HEK293 (cell line): ENCODE data around the gene MRPL18.

Experiments used
- HOXC10 ChIP-seq: sonication (generic); formaldehyde crosslinking; IDR thresholded peaks from 2 replicates; pipeline ENCODE4 v1.8.1; 2023; ENCODE audit warnings: mild to moderate bottlenecking, missing genetic modification reagents
- KLF10 ChIP-seq: fragments of 450-650 bp; IDR thresholded peaks from 2 replicates; pipeline ENCODE4 v1.5.1; 2018; ENCODE audit warnings: missing biosample characterization, mild to moderate bottlenecking, missing genetic modification characterization
- RBAK ChIP-seq: fragments of 450-650 bp; formaldehyde crosslinking; IDR thresholded peaks from 2 replicates; pipeline ENCODE4 v1.5.1; 2016; ENCODE audit warnings: missing biosample characterization, missing genetic modification characterization
- YY1 ChIP-seq: fragments of 450-650 bp; formaldehyde crosslinking; IDR thresholded peaks from 2 replicates; pipeline ENCODE4 v1.5.1; 2018; ENCODE audit warnings: missing biosample characterization, missing genetic modification characterization
- ZBTB17 ChIP-seq: fragments of 450-650 bp; formaldehyde crosslinking; IDR thresholded peaks from 2 replicates; pipeline ENCODE4 v1.5.1; 2016; ENCODE audit warnings: missing biosample characterization, missing genetic modification characterization
- ZFHX2 ChIP-seq: fragments of 450-650 bp; formaldehyde crosslinking; conservative IDR thresholded peaks from 2 replicates; pipeline ENCODE4 v1.5.1; 2016; ENCODE audit warnings: missing biosample characterization, missing genetic modification characterization
- ZNF221 ChIP-seq: fragments of 450-650 bp; formaldehyde crosslinking; IDR thresholded peaks from 2 replicates; pipeline ENCODE4 v1.5.1; 2017; ENCODE audit warnings: missing biosample characterization, missing genetic modification characterization, borderline replicate concordance
- ZNF544 ChIP-seq: fragments of 450-650 bp; formaldehyde crosslinking; IDR thresholded peaks from 2 replicates; pipeline ENCODE4 v1.5.0; 2017; ENCODE audit warnings: missing biosample characterization, missing genetic modification characterization
- ZNF776 ChIP-seq: fragments of 450-650 bp; formaldehyde crosslinking; IDR thresholded peaks from 2 replicates; pipeline ENCODE4 v1.5.0; 2017; ENCODE audit warnings: missing biosample characterization, missing genetic modification characterization, borderline replicate concordance
- TF ChIP-seq, protein P1 (sequence below): fragments of 450-650 bp; formaldehyde crosslinking; IDR thresholded peaks from 2 replicates; pipeline ENCODE4 v1.5.1; 2016; ENCODE audit warnings: missing biosample characterization, missing genetic modification characterization
- TF ChIP-seq, protein P2 (sequence below): fragments of 450-650 bp; formaldehyde crosslinking; IDR thresholded peaks from 2 replicates; pipeline ENCODE4 v1.5.1; 2016; ENCODE audit warnings: missing biosample characterization, missing genetic modification characterization
- TF ChIP-seq, protein P3 (sequence below): fragments of 450-650 bp; formaldehyde crosslinking; IDR thresholded peaks from 2 replicates; pipeline ENCODE4 v1.5.1; 2016; ENCODE audit warnings: missing biosample characterization, missing genetic modification characterization
- TF ChIP-seq, protein P4 (sequence below): fragments of 450-650 bp; IDR thresholded peaks from 2 replicates; pipeline ENCODE4 v1.5.1; 2018; ENCODE audit warnings: missing biosample characterization, mild to moderate bottlenecking, missing genetic modification characterization
- TF ChIP-seq, protein P5 (sequence below): fragments of 450-650 bp; formaldehyde crosslinking; IDR thresholded peaks from 2 replicates; pipeline ENCODE4 v1.5.1; 2017; ENCODE audit warnings: missing biosample characterization, missing genetic modification characterization

DNA sequence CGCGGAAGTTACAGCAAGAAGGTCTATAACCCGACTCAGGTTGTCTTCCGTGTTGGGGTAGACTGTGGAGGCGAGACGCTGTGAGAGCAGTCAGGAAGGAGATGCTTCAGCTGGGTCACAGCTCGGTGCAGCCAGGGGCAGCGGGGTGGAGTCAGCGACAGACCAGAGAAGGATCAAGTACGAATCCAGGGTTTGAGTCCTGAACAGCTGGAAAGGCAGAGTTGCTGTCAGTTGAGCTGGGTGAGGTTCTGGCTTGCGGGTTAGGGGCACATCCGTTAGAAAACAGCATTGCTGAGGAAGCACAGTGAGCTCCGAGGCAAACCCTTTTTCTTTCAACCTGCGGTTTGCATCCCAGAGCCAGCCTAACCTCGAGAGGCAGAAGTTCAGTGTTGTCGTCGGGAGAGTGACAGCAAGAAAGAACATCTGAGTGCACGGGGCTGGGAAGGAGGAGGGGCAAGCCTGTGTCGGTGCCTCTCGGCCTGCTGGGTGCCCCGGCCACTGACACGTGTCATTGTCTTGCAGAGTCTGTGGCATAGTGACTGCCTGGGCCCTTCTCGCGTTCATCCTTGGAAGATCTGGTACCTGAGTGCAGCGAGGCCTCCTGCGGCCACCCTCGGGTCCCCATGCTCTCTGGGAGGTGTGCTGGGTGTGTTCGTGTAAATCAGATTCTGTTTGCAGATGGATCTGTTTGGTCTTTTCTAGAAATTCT, 29.8 kb downstream of the MRPL18 start:
- TF ChIP-seq, protein P1, sequence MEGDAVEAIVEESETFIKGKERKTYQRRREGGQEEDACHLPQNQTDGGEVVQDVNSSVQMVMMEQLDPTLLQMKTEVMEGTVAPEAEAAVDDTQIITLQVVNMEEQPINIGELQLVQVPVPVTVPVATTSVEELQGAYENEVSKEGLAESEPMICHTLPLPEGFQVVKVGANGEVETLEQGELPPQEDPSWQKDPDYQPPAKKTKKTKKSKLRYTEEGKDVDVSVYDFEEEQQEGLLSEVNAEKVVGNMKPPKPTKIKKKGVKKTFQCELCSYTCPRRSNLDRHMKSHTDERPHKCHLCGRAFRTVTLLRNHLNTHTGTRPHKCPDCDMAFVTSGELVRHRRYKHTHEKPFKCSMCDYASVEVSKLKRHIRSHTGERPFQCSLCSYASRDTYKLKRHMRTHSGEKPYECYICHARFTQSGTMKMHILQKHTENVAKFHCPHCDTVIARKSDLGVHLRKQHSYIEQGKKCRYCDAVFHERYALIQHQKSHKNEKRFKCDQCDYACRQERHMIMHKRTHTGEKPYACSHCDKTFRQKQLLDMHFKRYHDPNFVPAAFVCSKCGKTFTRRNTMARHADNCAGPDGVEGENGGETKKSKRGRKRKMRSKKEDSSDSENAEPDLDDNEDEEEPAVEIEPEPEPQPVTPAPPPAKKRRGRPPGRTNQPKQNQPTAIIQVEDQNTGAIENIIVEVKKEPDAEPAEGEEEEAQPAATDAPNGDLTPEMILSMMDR (tag by site-specific recombination) = no peak
- TF ChIP-seq HOXC10 (CRISPR knock-in tag) (no peak), ZNF221 (no peak), ZNF544 (tag by site-specific recombination) (no peak), RBAK (no peak), YY1 (tag by site-specific recombination) (no peak), ZNF776 (no peak), ZBTB17 (tag by site-specific recombination) (no peak), KLF10 (no peak), ZFHX2 (tag by site-specific recombination) (no peak)
- TF ChIP-seq, protein P2, sequence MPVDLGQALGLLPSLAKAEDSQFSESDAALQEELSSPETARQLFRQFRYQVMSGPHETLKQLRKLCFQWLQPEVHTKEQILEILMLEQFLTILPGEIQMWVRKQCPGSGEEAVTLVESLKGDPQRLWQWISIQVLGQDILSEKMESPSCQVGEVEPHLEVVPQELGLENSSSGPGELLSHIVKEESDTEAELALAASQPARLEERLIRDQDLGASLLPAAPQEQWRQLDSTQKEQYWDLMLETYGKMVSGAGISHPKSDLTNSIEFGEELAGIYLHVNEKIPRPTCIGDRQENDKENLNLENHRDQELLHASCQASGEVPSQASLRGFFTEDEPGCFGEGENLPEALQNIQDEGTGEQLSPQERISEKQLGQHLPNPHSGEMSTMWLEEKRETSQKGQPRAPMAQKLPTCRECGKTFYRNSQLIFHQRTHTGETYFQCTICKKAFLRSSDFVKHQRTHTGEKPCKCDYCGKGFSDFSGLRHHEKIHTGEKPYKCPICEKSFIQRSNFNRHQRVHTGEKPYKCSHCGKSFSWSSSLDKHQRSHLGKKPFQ (tag by site-specific recombination) = no peak
- TF ChIP-seq, protein P3, sequence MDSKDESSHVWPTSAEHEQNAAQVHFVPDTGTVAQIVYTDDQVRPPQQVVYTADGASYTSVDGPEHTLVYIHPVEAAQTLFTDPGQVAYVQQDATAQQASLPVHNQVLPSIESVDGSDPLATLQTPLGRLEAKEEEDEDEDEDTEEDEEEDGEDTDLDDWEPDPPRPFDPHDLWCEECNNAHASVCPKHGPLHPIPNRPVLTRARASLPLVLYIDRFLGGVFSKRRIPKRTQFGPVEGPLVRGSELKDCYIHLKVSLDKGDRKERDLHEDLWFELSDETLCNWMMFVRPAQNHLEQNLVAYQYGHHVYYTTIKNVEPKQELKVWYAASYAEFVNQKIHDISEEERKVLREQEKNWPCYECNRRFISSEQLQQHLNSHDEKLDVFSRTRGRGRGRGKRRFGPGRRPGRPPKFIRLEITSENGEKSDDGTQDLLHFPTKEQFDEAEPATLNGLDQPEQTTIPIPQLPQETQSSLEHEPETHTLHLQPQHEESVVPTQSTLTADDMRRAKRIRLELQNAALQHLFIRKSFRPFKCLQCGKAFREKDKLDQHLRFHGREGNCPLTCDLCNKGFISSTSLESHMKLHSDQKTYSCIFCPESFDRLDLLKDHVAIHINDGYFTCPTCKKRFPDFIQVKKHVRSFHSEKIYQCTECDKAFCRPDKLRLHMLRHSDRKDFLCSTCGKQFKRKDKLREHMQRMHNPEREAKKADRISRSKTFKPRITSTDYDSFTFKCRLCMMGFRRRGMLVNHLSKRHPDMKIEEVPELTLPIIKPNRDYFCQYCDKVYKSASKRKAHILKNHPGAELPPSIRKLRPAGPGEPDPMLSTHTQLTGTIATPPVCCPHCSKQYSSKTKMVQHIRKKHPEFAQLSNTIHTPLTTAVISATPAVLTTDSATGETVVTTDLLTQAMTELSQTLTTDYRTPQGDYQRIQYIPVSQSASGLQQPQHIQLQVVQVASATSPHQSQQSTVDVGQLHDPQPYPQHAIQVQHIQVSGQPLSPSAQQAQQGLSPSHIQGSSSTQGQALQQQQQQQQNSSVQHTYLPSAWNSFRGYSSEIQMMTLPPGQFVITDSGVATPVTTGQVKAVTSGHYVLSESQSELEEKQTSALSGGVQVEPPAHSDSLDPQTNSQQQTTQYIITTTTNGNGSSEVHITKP (tag by site-specific recombination) = no peak
- TF ChIP-seq, protein P4, sequence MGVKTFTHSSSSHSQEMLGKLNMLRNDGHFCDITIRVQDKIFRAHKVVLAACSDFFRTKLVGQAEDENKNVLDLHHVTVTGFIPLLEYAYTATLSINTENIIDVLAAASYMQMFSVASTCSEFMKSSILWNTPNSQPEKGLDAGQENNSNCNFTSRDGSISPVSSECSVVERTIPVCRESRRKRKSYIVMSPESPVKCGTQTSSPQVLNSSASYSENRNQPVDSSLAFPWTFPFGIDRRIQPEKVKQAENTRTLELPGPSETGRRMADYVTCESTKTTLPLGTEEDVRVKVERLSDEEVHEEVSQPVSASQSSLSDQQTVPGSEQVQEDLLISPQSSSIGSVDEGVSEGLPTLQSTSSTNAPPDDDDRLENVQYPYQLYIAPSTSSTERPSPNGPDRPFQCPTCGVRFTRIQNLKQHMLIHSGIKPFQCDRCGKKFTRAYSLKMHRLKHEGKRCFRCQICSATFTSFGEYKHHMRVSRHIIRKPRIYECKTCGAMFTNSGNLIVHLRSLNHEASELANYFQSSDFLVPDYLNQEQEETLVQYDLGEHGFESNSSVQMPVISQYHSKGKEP (tag by site-specific recombination) = no peak
- TF ChIP-seq, protein P5, sequence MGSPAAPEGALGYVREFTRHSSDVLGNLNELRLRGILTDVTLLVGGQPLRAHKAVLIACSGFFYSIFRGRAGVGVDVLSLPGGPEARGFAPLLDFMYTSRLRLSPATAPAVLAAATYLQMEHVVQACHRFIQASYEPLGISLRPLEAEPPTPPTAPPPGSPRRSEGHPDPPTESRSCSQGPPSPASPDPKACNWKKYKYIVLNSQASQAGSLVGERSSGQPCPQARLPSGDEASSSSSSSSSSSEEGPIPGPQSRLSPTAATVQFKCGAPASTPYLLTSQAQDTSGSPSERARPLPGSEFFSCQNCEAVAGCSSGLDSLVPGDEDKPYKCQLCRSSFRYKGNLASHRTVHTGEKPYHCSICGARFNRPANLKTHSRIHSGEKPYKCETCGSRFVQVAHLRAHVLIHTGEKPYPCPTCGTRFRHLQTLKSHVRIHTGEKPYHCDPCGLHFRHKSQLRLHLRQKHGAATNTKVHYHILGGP (tag by site-specific recombination) = no peak
